HG03457 (cell line): ENCODE results near the gene C4B.
"Not testable (repeated sequence)": the region's sequence is repeated elsewhere in the genome, so short reads cannot be mapped to it uniquely, and the experiment has no call there.

Experiments used
- ATAC-seq: cut with Tn5 transposase; IDR thresholded peaks from one replicate; pipeline ENCODE4 v1.9.1; 2021; ENCODE audit warnings: moderate number of reproducible peaks; ENCODE audit not compliant: unreplicated experiment

The C4B gene

GRCh38 chr6:32014547-32014946, at the start of gene C4B:
Gene C4B, plus strand, starts transcription at chr6:32014795. Its CDS starts 51 bp downstream, at chr6:32014846.
- ATAC-seq: not testable (repeated sequence)

- ATAC-seq: no peak
Observed at GRCh38 chr6:31965700-31966099, 48.9 kb upstream of the C4B start.

GRCh38 chr6:31966506-31966905, 48.1 kb upstream of the C4B start:
- ATAC-seq: no peak

GRCh38 chr6:31966997-31967925, 47.3 kb upstream of the C4B start:
- ATAC-seq: no peak

GRCh38 chr6:31967926-31968320, 46.7 kb upstream of the C4B start:
- ATAC-seq: no peak

GRCh38 chr6:31968326-31968725, 46.3 kb upstream of the C4B start:
- ATAC-seq: no peak

- ATAC-seq: no peak
Observed at GRCh38 chr6:31968791-31969711, 45.5 kb upstream of the C4B start.

GRCh38 chr6:31969712-31970603, 44.6 kb upstream of the C4B start:
- ATAC-seq: no peak

- ATAC-seq: no peak
Observed at GRCh38 chr6:31970604-31971271, 43.9 kb upstream of the C4B start.

GRCh38 chr6:31971279-31971992, 43.2 kb upstream of the C4B start:
- no peak for ATAC-seq

- peak; percentile 66 for ATAC-seq
Observed at GRCh38 chr6:31971993-31972708, 42.4 kb upstream of the C4B start, which contains the start of gene DXO. Gene DXO, minus strand, starts transcription at chr6:31972138. Its CDS starts 463 bp downstream, at chr6:31971675.

GRCh38 chr6:31972709-31973350, 41.8 kb upstream of the C4B start:
- peak; percentile 2 for ATAC-seq

- not testable (repeated sequence) for ATAC-seq
Observed at GRCh38 chr6:31976065-31976464, 38.5 kb upstream of the C4B start.

- ATAC-seq: no peak
Observed at GRCh38 chr6:31977816-31978431, 36.7 kb upstream of the C4B start.

GRCh38 chr6:31978831-31979230, 35.8 kb upstream of the C4B start:
- no peak for ATAC-seq

- ATAC-seq: no peak
Observed at GRCh38 chr6:31979238-31979898, 35.2 kb upstream of the C4B start.

GRCh38 chr6:31980195-31980876, 34.3 kb upstream of the C4B start:
- not testable (repeated sequence) for ATAC-seq
